ENCODE measurements around the gene NBPF8. TPM values are rescaled to one million over a fixed set of nuclear protein-coding genes. Genes with fewer than 3 reads are reported as not detected.
"Not testable (repeated sequence)": the region's sequence is repeated elsewhere in the genome, so short reads cannot be mapped to it uniquely, and the experiment has no call there.

The NBPF8 gene
- 10 to 100 TPM; 10.8 to 23.8 (median 11.8) TPM for total RNA-seq

DNA sequence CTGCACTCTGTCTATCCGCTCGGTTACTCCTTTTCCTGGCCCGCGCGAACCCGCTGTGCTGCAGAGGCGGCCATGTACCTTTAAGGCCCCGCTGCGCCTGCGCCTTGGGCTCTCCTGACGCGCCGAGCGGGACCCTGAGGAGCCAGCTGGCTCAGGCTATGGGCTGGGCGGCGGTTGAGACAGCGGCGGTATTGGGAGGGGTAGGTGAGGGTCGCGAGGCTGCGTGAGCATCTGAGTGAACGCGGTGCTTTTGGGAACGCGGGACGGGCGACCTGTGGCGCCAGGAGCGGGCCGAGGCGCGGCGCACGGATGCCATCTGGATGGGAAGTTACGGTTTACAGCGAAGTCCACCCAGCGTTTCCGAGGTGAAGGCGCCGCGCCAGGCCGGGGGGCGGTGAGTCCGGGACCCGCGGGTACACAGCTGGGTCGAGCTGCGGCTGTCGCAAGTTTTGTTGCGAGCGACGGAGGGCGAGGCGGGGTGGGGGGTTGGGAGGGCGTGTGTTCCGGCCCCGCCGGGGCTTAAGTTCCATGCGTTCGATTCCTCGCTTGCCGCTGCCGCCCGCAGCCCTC, at the start of gene NBPF8:
Gene NBPF8, plus strand, starts transcription at position 125 of the 570 bp plus-strand sequence. CDS start 21,488 bp downstream, outside the sequence.
- no CpG with 5 or more reads among the region's 64 CpGs for WGBS
- H3K9me3 ChIP-seq; H3K36me3 ChIP-seq; H3K27me3 ChIP-seq; intact Hi-C loops (cut with DNase I); H3K4me1 ChIP-seq: not testable (repeated sequence)
- peak within 1 kb of the TSS; percentile 64 to 77 (median 68) for H3K4me3 ChIP-seq
- TF ChIP-seq POLR2AphosphoS5 (IDR thresholded peaks at IDR 0.05), result peak; percentile 37
- peak within 1 kb of the TSS; percentile 81 to 88 (median 84) for H3K27ac ChIP-seq (replicated peaks in 1 of 4)
- DNase-seq (ENCODE audit: extremely low spot score), result peak; percentile 91

DNA sequence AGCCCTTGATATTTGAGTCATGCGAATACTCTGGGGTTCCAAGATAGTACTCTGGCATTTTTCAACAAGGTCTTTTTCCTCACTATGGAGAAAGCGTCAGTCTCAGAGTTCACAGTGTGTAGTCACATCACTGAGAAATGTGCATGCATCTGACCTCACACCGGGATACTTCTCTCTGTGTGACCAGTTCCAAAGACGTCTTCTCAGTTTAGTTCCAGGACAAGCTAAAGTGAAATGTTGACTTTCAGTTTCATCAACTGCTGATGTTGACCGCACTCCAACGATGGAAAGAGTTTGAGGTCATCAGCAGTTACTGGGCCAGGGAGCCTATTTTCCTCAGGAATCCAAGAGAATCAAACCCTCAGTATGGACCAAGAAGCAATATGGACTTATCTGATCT, 47.1 kb upstream of the NBPF8 start:
- H3K36me3 ChIP-seq; H3K4me3 ChIP-seq; H3K4me1 ChIP-seq; H3K27me3 ChIP-seq; DNase-seq (ENCODE audit: extremely low spot score); intact Hi-C loops (cut with DNase I); H3K9me3 ChIP-seq; H3K27ac ChIP-seq (replicated peaks in 1 of 4): not testable (repeated sequence)
- WGBS, result 94% methylated on average over 6 of the region's 6 CpGs

DNA sequence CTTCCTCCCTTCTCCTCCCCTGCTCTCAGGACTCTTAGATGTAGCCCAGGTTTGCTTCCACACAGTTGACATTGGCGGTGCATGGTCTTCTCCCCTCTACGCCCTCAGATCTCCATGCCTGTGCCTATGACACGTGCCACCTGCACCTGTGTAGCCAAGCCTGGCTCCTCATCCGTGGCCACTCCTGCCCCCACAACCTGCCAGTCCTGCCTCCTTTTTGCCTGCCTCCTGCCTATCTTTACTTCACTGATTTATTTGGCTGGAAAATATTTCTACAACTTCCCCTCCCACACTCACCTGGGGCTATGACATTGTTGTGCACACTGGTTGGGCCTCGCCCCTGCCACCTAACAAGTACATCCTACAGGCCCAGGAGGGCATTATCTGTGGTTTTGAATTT, 28.2 kb upstream of the NBPF8 start:
- whole genome bisulfite sequencing, result 100% methylated on average over 2 of the region's 5 CpGs
- H3K4me3 ChIP-seq; H3K27ac ChIP-seq (replicated peaks in 1 of 4); H3K36me3 ChIP-seq; intact Hi-C loops (cut with DNase I); DNase-seq (ENCODE audit: extremely low spot score); H3K27me3 ChIP-seq; H3K9me3 ChIP-seq; H3K4me1 ChIP-seq: not testable (repeated sequence)

DNA sequence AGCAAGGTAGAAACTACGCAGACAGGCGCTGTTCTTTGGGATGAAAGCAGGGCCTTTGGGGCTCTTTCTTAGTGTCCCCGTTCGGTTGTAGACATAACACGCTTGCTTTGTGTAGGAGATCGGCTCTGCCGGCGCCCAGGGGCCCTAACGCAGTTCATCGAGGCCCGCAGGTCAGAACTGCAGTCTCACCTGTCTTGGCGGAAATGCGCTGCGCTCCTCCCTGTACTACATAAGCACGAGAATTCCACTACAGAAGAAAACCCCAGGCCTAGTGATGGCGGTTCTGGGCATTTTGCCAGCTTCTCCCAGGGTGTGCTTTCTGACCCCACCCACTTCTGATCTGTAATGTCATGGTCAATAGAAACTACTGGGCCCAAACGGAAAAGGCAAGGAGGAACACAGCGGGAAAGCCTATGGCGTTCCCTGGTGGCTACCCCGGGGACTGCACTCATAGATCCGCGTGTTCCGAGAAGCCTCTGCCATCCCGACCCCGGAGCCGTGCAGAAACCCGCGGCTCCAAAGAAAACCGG, 26.2 kb upstream of the NBPF8 start:
- WGBS, result 51% methylated on average over 3 of the region's 29 CpGs
- H3K9me3 ChIP-seq; H3K4me3 ChIP-seq; H3K4me1 ChIP-seq; DNase-seq (ENCODE audit: extremely low spot score); H3K27ac ChIP-seq (replicated peaks in 1 of 4); H3K36me3 ChIP-seq; H3K27me3 ChIP-seq; intact Hi-C loops (cut with DNase I): not testable (repeated sequence)
- TF ChIP-seq CTCF (IDR thresholded peaks at IDR 0.05), result peak in 1 of 3 experiments; percentile 16

DNA sequence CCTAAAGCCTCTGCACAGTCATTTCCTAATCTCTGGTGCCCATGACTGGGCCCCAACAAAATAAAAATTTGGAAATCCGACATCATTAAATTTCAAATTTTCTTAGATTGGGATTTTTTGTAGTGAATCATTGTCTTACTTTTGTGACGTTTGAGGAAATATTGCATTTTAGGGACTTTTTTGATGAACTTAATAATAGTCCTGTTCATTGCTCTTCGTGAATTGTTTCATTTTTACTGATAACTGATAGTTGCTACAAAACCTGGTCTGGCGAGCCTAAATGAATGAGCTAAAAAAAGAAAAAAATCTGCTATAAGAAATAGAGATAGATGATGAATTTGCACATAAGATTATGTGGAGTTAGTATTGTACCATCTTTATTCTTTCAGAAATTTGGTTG, 23.5 kb upstream of the NBPF8 start:
- H3K9me3 ChIP-seq; H3K36me3 ChIP-seq; DNase-seq (ENCODE audit: extremely low spot score); intact Hi-C loops (cut with DNase I); H3K27ac ChIP-seq (replicated peaks in 1 of 4); H3K4me1 ChIP-seq; H3K4me3 ChIP-seq; H3K27me3 ChIP-seq: not testable (repeated sequence)
- 82% methylated on average over 4 of the region's 4 CpGs for WGBS

DNA sequence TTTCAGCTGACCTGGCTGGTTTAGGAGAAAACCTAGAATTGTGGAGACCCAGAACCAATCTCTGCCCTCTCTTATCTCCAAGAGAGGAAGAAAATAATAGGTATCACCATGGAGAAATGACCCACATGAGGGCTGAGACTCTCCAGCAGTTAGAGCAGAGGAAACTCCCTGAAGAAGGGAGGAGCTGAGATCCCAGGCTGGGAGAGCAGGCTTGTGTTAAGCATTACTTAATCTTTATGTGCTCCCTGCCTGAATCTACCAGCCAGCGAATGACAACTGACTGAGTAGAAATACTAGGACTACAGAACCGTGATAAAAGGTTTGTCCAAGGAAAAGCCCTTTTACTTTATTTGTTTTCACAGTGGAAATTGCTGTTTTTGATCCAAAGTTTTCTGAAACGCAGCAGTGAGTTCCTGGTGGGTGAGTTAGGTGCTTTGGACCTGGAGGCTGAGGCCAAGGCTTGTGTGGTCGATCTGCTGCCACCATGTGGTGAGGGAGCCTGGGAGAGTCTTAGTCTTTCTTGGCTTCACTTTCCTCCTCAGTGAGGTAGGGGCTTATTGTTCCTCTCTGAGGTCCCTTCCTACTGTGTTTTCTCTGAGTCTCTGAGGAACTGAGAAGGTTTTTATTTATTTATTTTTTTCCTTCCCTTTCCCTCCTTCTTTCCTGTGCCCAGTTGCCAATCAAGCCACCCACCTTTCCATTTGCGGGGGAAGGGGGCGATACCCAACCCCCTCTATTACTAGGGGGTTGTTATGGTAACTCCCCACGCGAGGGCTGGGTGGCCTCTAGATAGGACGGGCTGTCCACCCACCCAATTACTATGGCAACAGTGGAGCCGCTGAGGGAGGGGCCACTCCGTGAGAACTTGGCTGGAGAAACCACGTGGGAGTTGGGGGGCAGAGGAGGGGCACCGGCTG, 21.3 kb upstream of the NBPF8 start:
- H3K36me3 ChIP-seq; H3K4me3 ChIP-seq; H3K9me3 ChIP-seq; intact Hi-C loops (cut with DNase I); H3K4me1 ChIP-seq; H3K27me3 ChIP-seq; DNase-seq (ENCODE audit: extremely low spot score); H3K27ac ChIP-seq (replicated peaks in 1 of 4): not testable (repeated sequence)
- peak in 1 of 3 experiments; percentile 16 for TF ChIP-seq CTCF (IDR thresholded peaks at IDR 0.05)
- 35% methylated on average over 5 of the region's 13 CpGs for WGBS

DNA sequence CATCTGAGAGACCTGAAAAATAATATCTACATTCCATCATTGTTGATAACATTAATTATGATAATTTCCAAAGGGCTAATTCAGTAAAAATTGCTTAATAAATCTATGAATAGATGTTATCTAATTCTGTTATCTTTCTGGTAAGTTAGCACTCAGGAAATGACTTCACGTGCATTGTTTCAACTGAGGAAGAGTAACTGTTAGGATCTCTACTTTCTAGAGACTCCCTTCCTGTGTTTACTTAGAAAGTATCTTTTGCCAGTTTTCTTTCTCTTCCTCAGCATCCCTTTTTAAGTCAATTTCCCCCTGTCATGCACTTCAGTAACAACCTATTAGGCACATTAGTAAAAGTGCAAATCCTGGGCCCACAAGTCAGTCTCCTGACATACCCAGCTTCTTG, 9.5 kb upstream of the NBPF8 start:
- H3K36me3 ChIP-seq; intact Hi-C loops (cut with DNase I); H3K4me1 ChIP-seq; H3K27me3 ChIP-seq; H3K27ac ChIP-seq (replicated peaks in 1 of 4); DNase-seq (ENCODE audit: extremely low spot score); H3K9me3 ChIP-seq; H3K4me3 ChIP-seq: not testable (repeated sequence)
- no CpG with 5 or more reads among the region's 1 CpG for WGBS

- H3K4me1 ChIP-seq; DNase-seq (ENCODE audit: extremely low spot score); H3K27me3 ChIP-seq; intact Hi-C loops (cut with DNase I); H3K9me3 ChIP-seq; H3K36me3 ChIP-seq: not testable (repeated sequence)
- 5% methylated on average over 3 of the region's 16 CpGs for WGBS
- Histone ChIP-seq H3K27ac (replicated peaks in 1 of 4) (peak overlapping the region in 2 of 4 donors; percentile 87 to 88), H3K4me3 (peak overlapping the region; percentile 64 to 77 (median 68))
These were observed 384 bp upstream of the NBPF8 start for GRCh38 chr1:120414451-120414850.

Measured in esophagus muscularis mucosa (tissue), 4 donors.